SK-N-MC (cell line): Measurements from ENCODE around the gene SAMM50.

ENCODE experiments used
- DNase-seq: peaks from one replicate; pipeline ENCODE4 v3.0.0-alpha.2; 2011; ENCODE audit warnings: low read depth, low spot score
- H3K27ac ChIP-seq: fragments of 200-600 bp; sonication (generic); 2 replicates; pipeline ENCODE4 v1.5.1; 2016; ENCODE audit warnings: mixed run types
- H3K36me3 ChIP-seq: fragments of 200-600 bp; sonication (generic); 2 replicates; pipeline ENCODE4 v1.6.1; 2017; ENCODE audit warnings: antibody characterized with exemption, low read length, mixed read lengths; ENCODE audit not compliant: insufficient read depth
- H3K4me3 ChIP-seq: fragments of 200-600 bp; sonication (generic); 2 replicates; pipeline ENCODE4 v1.5.1; 2016
- H3K9ac ChIP-seq: fragments of 200-600 bp; sonication (generic); 2 replicates; pipeline ENCODE4 v1.8.0; 2017; ENCODE audit warnings: mixed run types, mixed read lengths; ENCODE audit not compliant: insufficient read length
- H3K9me3 ChIP-seq: fragments of 200-600 bp; sonication (generic); 2 replicates; pipeline ENCODE4 v1.6.1; 2017; ENCODE audit warnings: low read depth, mild to moderate bottlenecking, antibody characterized with exemption, low read length, moderate library complexity, mixed read lengths
- EZH2 ChIP-seq: fragments of 200-600 bp; sonication (generic); IDR thresholded peaks from one replicate; pipeline ENCODE4 v1.6.1; 2017; ENCODE audit warnings: antibody characterized with exemption
- FOXP2 ChIP-seq: optimal IDR thresholded peaks from 2 replicates; pipeline ENCODE3; 2011; ENCODE audit warnings: mild to moderate bottlenecking, moderate library complexity; ENCODE audit not compliant: insufficient read depth; ENCODE audit errors: extremely low read length, control extremely low read depth
- POLR2AphosphoS5 ChIP-seq: IDR thresholded peaks from 2 replicates; pipeline ENCODE4 v1.6.1; 2012; ENCODE audit warnings: mild to moderate bottlenecking, low read depth, low read length, borderline replicate concordance

SAMM50 gene

DNA sequence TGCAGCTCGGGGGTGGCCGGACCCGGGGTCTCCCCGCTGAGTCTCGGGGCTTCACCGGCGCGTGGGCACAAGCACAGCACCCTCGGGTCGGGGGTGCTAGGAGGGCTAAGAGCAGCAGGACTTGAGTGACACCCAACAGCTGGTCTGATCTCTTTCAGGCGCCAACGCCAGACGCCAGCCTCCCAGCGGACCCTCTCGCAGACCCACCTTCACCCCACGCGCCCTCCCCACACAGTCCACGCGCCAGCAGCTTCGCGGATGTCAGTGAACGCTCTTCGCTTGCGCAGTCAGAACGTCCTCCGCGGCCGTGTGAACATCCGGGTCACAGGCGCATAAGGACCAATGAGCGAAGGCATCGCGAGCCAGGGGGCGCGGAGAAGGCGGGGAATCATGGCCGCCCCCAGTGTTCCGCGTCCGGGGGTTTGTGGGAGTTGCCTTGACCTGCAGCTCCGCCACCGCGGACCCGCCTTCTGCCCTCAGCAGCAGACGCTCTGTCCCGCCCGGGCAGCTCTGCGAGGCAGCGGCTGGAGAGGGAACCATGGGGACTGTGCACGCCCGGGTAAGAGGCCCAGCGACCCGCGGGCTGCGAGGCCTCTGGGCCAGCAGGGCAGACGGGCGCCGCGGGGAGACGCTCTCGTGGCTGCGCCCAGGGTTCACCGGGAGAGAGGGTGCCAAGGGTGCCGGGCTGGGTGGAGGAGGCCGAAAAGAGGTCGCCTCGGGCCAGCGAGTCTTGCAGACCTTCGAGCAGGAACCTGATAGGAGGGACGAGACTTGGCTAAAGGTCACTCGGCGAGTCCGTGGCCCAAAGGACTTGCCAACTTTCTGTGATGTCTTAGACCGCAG is at the start of gene SAMM50:
Gene SAMM50, plus strand, starts transcription at position 403 of the 843 bp plus-strand sequence. Its CDS starts 136 bp downstream, at position 539.
- Histone ChIP-seq H3K4me3 (peak within 1 kb of the TSS; percentile 94), H3K36me3 (no peaks in the 10 kb centered on the region), H3K9me3 (no peaks in the 10 kb centered on the region), H3K27ac (no peak within 1 kb of the TSS), H3K9ac (peak within 1 kb of the TSS; percentile 94)
- peak; percentile 24 for DNase-seq
- TF ChIP-seq FOXP2 (no peak), POLR2AphosphoS5 (peak; percentile 93), EZH2 (no peak)

DNA sequence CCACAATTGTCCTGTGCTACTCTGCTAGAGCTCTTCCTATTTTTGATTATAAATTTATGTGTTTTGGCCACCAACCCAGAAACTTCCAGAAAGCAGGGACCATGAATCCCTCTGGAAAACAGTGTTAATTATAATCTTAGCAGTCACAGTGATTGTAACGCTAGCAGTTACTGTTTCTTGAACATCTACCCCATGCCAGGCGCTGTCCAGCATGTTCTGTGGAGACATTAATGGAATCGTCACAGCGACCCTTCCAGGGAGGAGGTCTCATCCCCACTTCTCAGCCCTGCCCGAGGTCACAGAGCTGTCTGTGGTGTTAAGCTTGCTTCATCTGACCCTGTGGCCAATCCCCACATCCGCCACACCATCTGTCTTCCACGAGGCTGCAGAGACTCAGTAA is 49.6 kb upstream of the SAMM50 start:
- no peak overlapping the region for H3K27ac ChIP-seq
- H3K36me3 ChIP-seq, result no peaks in the 10 kb centered on the region
- TF ChIP-seq EZH2 (no peak), POLR2AphosphoS5 (no peak), FOXP2 (no peak)
- H3K9ac ChIP-seq, result no peak overlapping the region
- no peak for DNase-seq
- H3K4me3 ChIP-seq, result no peak overlapping the region
- H3K9me3 ChIP-seq, result no peaks in the 10 kb centered on the region

DNA sequence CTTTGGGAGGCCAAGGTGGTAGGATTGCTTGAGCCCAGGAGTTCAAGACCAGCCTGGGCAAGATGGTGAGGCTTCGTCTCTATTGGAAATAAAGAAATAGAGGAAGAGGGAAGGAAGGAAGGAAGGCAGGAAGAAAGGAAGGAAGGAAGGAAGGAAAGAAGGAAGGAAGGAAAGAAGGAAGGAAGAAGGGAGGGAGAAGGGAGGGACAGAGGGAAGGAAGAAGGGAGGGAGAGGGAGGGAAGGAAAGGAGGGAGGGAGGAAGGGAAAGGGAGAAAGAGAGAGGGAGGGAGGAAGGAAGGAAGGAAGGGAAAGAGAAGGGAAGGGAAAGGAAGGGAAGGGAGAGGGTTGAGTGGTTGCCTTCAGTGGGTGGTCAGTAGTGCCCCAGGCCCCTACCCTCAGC is 45.5 kb upstream of the SAMM50 start:
- no peak overlapping the region for H3K9ac ChIP-seq

DNA sequence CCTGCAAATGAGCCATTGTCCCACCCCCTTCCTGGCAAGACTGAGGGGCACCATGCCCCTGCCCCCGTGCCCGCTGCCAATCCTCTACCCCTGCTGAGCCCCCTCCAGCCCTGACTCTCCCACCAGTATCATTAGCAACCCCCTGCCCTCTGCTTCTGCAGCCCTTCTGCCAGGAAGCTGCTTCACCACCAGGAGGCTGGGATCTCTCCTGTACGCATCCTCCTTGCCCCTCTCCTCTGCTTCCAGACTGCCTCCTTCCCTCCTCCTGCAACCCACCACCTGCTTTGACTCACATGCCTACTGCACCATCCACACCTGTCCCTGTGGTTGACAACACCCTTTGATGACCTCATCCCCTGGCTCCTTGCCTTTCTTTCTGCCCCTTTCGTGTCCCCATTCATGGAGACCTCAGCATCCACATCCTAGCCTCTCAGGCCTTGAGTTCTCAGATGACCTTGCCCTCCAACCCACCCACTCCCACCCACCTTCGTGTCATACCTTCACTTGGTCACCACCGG is 45.0 kb upstream of the SAMM50 start:
- H3K9ac ChIP-seq, result no peak overlapping the region
- DNase-seq, result no peak
- no peak overlapping the region for H3K27ac ChIP-seq
- TF ChIP-seq FOXP2 (no peak), EZH2 (no peak), POLR2AphosphoS5 (no peak)
- H3K4me3 ChIP-seq, result no peak overlapping the region
- H3K9me3 ChIP-seq, result no peaks in the 10 kb centered on the region
- H3K36me3 ChIP-seq, result no peaks in the 10 kb centered on the region

More for the DNA sequence above, 45.5 kb upstream of the SAMM50 start:
- Histone ChIP-seq H3K27ac (no peak overlapping the region), H3K36me3 (no peaks in the 10 kb centered on the region), H3K9me3 (no peaks in the 10 kb centered on the region), H3K4me3 (no peak overlapping the region)
- no peak for DNase-seq
- no peak for TF ChIP-seq FOXP2
- no peak for TF ChIP-seq EZH2
- TF ChIP-seq POLR2AphosphoS5, result no peak

DNA sequence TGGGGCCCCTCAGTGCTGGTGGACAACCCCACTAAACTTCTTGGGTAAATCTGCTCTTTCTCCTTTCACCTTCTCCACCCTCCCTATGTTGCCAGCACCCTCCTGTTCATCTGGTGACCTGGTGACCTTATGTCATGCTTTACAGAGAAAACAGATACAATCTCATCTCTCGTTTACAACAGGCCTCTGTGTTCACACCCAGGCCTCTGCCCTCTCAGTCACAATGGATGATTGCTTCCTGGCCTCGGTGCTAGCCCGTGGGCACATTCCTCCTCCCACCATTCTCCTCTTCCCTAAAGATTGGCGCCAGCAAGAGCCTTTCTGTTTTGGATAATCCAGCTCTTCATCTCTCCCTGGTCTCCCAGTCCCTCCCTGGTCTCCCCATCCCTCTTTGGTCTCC is 43.9 kb upstream of the SAMM50 start:
- Histone ChIP-seq H3K36me3 (no peaks in the 10 kb centered on the region), H3K9me3 (no peaks in the 10 kb centered on the region), H3K27ac (no peak overlapping the region), H3K4me3 (no peak overlapping the region), H3K9ac (no peak overlapping the region)
- DNase-seq, result no peak
- TF ChIP-seq EZH2 (no peak), FOXP2 (no peak), POLR2AphosphoS5 (no peak)

DNA sequence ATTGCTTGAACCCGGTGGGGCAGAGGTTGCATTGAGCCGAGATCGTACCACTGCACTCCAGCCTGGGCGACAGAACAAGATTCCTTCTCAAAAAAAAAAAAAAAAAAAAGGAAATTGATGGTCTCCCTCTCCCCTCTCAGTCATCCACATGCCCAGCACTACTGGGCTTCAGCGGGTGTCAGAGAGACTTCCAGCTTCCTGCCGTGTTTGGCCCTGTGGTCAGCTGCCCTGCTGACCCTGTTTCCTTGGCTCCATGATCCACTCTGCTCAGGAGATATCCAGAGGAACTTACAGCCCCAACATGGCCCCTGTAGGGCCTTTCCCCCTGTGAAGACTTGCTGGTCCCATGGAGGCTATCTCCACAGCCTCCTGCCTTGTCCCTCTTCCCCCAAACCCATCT is 37.7 kb upstream of the SAMM50 start:
- Histone ChIP-seq H3K4me3 (no peak overlapping the region), H3K36me3 (no peaks in the 10 kb centered on the region), H3K27ac (no peak overlapping the region), H3K9me3 (no peaks in the 10 kb centered on the region), H3K9ac (no peak overlapping the region)
- no peak for DNase-seq
- TF ChIP-seq FOXP2 (no peak), EZH2 (no peak), POLR2AphosphoS5 (no peak)

DNA sequence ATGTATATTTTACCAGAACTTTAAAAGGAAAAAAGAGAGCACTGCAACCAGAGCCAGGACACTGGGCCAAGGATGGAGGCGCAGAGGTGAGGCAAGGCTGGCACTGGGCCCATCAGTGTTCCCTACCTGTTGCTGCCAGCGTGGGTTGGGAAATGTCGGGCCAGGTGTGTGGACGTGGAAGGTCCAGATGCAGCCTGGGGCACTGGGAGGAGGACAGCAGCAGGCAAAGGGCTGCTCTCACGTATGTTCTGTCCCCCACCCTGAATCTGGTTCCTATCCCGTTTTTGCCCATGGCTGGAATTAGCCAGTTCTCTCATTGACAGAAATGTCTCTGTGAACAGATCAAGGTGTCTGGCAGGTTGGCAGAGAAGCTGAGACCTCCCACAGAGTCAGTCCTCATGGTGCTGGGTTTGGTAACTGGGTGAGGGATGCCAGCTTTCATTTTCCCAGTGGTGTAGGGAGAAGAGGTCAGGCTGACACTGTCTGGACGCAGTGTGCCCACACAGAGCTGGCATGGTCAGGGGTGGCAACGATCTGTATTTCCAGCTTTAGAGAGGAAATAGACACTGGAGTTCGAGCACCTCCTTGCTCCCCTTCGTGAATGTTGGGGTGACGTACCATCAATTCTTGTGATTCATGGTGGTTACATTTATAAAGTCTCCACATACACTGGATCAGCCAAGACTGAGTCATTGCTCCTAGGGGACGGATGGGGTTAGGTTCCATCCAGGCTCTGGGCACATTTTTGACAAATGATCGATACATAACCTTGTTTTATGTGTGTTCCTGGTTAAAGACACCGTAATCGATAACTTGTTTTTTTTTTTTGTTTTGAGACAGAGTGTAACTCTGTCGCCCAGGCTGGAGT is 35.9 kb upstream of the SAMM50 start:
- Histone ChIP-seq H3K9ac (no peak overlapping the region), H3K27ac (no peak overlapping the region), H3K9me3 (no peaks in the 10 kb centered on the region), H3K4me3 (no peak overlapping the region), H3K36me3 (no peaks in the 10 kb centered on the region)
- DNase-seq, result no peak
- TF ChIP-seq EZH2, result no peak
- no peak for TF ChIP-seq FOXP2
- no peak for TF ChIP-seq POLR2AphosphoS5

DNA sequence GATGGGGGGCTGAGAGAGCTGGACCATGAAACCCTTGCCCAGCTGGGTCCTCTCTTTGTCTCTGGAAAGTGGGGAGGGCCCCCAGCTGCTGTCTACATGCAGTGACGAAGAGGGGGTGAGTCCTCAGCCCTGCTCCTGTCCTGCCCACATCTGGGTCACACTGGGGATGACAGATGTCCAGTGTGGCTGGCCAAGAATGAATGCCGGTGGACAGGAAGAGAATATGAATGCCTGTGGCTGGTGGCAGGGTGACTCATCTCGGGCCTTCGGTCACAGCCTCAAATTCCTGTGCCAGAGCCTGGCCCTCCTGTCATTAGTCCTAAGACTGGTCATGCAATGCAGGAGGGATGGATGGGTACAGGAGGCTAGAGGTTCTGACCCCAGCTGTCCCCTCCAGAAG is 33.9 kb upstream of the SAMM50 start:
- Histone ChIP-seq H3K36me3 (no peaks in the 10 kb centered on the region), H3K27ac (no peak overlapping the region), H3K9ac (no peak overlapping the region), H3K9me3 (no peaks in the 10 kb centered on the region), H3K4me3 (no peak overlapping the region)
- no peak for TF ChIP-seq POLR2AphosphoS5
- no peak for TF ChIP-seq FOXP2
- no peak for TF ChIP-seq EZH2
- DNase-seq, result no peak
